Naive thymus-derived CD4-positive, alpha-beta T cell (primary cell): ENCODE data around the gene LYG1. TPM values are rescaled to one million over a fixed set of nuclear protein-coding genes. Genes with fewer than 3 reads are reported as not detected.
A peak's percentile ranks its signal among the peaks of the same experiment; 100 is the strongest.
"Not testable (repeated sequence)": the region's sequence is repeated elsewhere in the genome, so short reads cannot be mapped to it uniquely, and the experiment has no call there.

Experiments
- ATAC-seq: fragments of 150-1000 bp; cut with Tn5 transposase; 2 replicates; pipeline ENCODE4 v1.10.0; 2021; ENCODE audit warnings: mild to moderate bottlenecking, moderate library complexity
- CTCF ChIA-PET: fragments of 350-600 bp; sonication (Branson Sonifier 250); formaldehyde crosslinking; loops from one replicate; lab custom pipeline; 2021; ENCODE audit warnings: antibody characterized with exemption; lab: Charles Lee
- POLR2A ChIA-PET: fragments of 350-600 bp; sonication (Branson Sonifier 250); formaldehyde crosslinking; loops from one replicate; lab custom pipeline; 2021; ENCODE audit warnings: antibody characterized with exemption, inconsistent platforms; lab: Charles Lee
- DNase-seq, 9 donors: peaks; one replicate each; pipeline versions ENCODE4 v3.0.0 to v3.0.0-alpha.2; 2020 to 2022; ENCODE audit warnings: mixed read lengths in 1 of 9
- H3K27ac ChIP-seq: one replicate; pipeline ENCODE4 v1.7.0; 2013; ENCODE audit warnings: mild to moderate bottlenecking, low read depth, low read length, moderate library complexity
- H3K27me3 ChIP-seq, 2 donors: one replicate each; pipeline ENCODE4 v1.7.0; 2013; ENCODE audit warnings: low read length in 2 of 2, mild to moderate bottlenecking in 2 of 2, moderate library complexity in 2 of 2; ENCODE audit not compliant: control insufficient read depth in 2 of 2, insufficient read depth in 2 of 2
- H3K36me3 ChIP-seq, 3 experiments: 1 replicate in 2 of 3; 2 replicates in 1 of 3; pipeline ENCODE4 v1.7.0; 2013; ENCODE audit warnings: low read length in 3 of 3, mild to moderate bottlenecking in 3 of 3, moderate library complexity in 1 of 3; ENCODE audit not compliant: insufficient read depth in 3 of 3, control insufficient read depth in 2 of 3
- H3K4me1 ChIP-seq, 2 donors: one replicate each; pipeline ENCODE4 v1.7.0; 2013; ENCODE audit warnings: low read length in 2 of 2, mild to moderate bottlenecking in 2 of 2, moderate library complexity in 1 of 2; ENCODE audit not compliant: control insufficient read depth in 2 of 2, insufficient read depth in 2 of 2
- H3K4me3 ChIP-seq: 2 replicates; pipeline ENCODE4 v1.7.0; 2013; ENCODE audit warnings: mild to moderate bottlenecking, low read length
- H3K9me3 ChIP-seq, 3 experiments: 1 replicate in 2 of 3; 2 replicates in 1 of 3; pipeline ENCODE4 v1.7.0; 2013; ENCODE audit warnings: low read length in 3 of 3; ENCODE audit not compliant: control insufficient read depth in 2 of 3
- H3K27ac Mint-ChIP-seq, 9 donors: one replicate each; pipeline ENCODE4 v1.8.0; 2020 to 2022; ENCODE audit warnings: mixed read lengths in 9 of 9, mild to moderate bottlenecking in 8 of 9, moderate library complexity in 5 of 9, inconsistent platforms in 2 of 9
- H3K27me3 Mint-ChIP-seq, 5 donors: one replicate each; pipeline ENCODE4 v1.8.0; 2021 to 2022; ENCODE audit warnings: mixed read lengths in 5 of 5, mild to moderate bottlenecking in 1 of 5
- H3K36me3 Mint-ChIP-seq, 5 donors: one replicate each; pipeline ENCODE4 v1.8.0; 2020 to 2022; ENCODE audit warnings: mixed read lengths in 5 of 5, mild to moderate bottlenecking in 3 of 5, inconsistent platforms in 1 of 5
- H3K4me1 Mint-ChIP-seq, 7 donors: one replicate each; pipeline ENCODE4 v1.8.0; 2020 to 2022; ENCODE audit warnings: mixed read lengths in 7 of 7, mild to moderate bottlenecking in 3 of 7, inconsistent platforms in 1 of 7
- H3K4me3 Mint-ChIP-seq, 10 donors: one replicate each; pipeline ENCODE4 v1.8.0; 2020 to 2022; ENCODE audit warnings: mild to moderate bottlenecking in 10 of 10, mixed read lengths in 10 of 10, moderate library complexity in 6 of 10, inconsistent platforms in 2 of 10
- H3K9me3 Mint-ChIP-seq, 11 donors: one replicate each; pipeline ENCODE4 v1.8.0; 2020 to 2022; ENCODE audit warnings: mixed read lengths in 11 of 11, mild to moderate bottlenecking in 4 of 11, inconsistent platforms in 1 of 11, moderate library complexity in 1 of 11
- intact Hi-C, 2 donors: fragments of 100-400 bp; cut with micrococcal nuclease; formaldehyde crosslinking; loops; one replicate each; pipeline ENCODE4 v1.15.1; 2023
- polyA plus RNA-seq, 2 donors: library from polyadenylated mRNA; unstranded; fragments of 300-500 nt; fragmentation: Illumina TruSeq; gene quantifications; one replicate each; pipeline ENCODE4 v1.2.3, GENCODE V29; 2021
- total RNA-seq, 6 experiments: library from RNA in 5 of 6; stranded (reverse) in 5 of 6; gene quantifications; 1 replicate in 5 of 6; 2 replicates in 1 of 6; pipeline ENCODE4 v1.2.3 and lab custom pipeline; 2021 to 2026

Gene LYG1
- 1 to 10 TPM; 1.0 to 3.6 (median 3.0) TPM for total RNA-seq
- under 1 TPM in 1 of 2 donors, not detected in 1; 0.56 TPM for polyA plus RNA-seq
- 3.0 reads per million, percentile 16 among the genes with 10 or more reads in this experiment for total RNA-seq (lab: John Stamatoyannopoulos, UW)

- CTCF ChIA-PET, H3K27me3 ChIP-seq, ATAC-seq, H3K27ac Mint-ChIP-seq, H3K9me3 Mint-ChIP-seq, H3K9me3 ChIP-seq, intact Hi-C loops, H3K4me1 Mint-ChIP-seq, DNase-seq, H3K4me3 ChIP-seq, H3K4me3 Mint-ChIP-seq, H3K27me3 Mint-ChIP-seq, H3K27ac ChIP-seq, POLR2A ChIA-PET, H3K4me1 ChIP-seq: not testable (repeated sequence)
- peaks cover 4 to 64% (median 37%) of the 10 kb centered on the region in 5 donors for H3K36me3 Mint-ChIP-seq
- H3K36me3 ChIP-seq: peaks cover 0 to 14% (median 0%) of the 10 kb centered on the region in 3 experiments
Observed at GRCh38 chr2:99301097-99301496, at the start of gene LYG1. LYG1 (minus strand) TSS chr2:99301197; CDS start chr2:99295670, 5,527 bp downstream.

- H3K9me3 ChIP-seq: no peaks in the 10 kb centered on the region
Observed at GRCh38 chr2:99350194-99350593, 49.2 kb upstream of the LYG1 start.

GRCh38 chr2:99348173-99348572, 47.2 kb upstream of the LYG1 start:
- ChIA-PET CTCF (interaction anchor here (1.2 kb wide), 1 partner anchor 11 kb away, joined by 6 read pairs; the partner anchor contains the start of gene EIF5B), POLR2A (interaction anchor here (1.7 kb wide), 1 partner anchor 10 kb away, joined by 7 read pairs; the partner anchor contains the start of gene EIF5B)
- H3K4me3 ChIP-seq: no peak overlapping the region
- H3K9me3 Mint-ChIP-seq: no peaks in the 10 kb centered on the region
- peak; percentile 65 for ATAC-seq
- peak overlapping the region; percentile 22 for H3K27ac ChIP-seq
- peaks cover 8 to 19% of the 10 kb centered on the region in 2 donors for H3K4me1 ChIP-seq
- DNase-seq: peak in 1 of 9 donors; percentile 7
- peaks cover 44 to 81% (median 71%) of the 10 kb centered on the region in 7 donors for H3K4me1 Mint-ChIP-seq
- H3K9me3 ChIP-seq: no peaks in the 10 kb centered on the region
- peak overlapping the region in 8 of 9 donors; percentile 36 to 81 (median 66) for H3K27ac Mint-ChIP-seq
- peaks cover 0 to 4% (median 0%) of the 10 kb centered on the region in 5 donors for H3K36me3 Mint-ChIP-seq
- H3K36me3 ChIP-seq: no peaks in the 10 kb centered on the region
- H3K27me3 Mint-ChIP-seq: no peaks in the 10 kb centered on the region
- no peaks in the 10 kb centered on the region for H3K27me3 ChIP-seq
- peak overlapping the region in 8 of 10 donors; percentile 1 to 49 (median 28) for H3K4me3 Mint-ChIP-seq
- intact Hi-C loops: loop anchor here in 1 of 2 donors (1.0 kb wide), 1 partner anchor 10 kb away; no protein-coding TSS in a partner anchor

More at GRCh38 chr2:99350194-99350593, 49.2 kb upstream of the LYG1 start:
- Mint-ChIP-seq H3K4me1 (peaks cover 43 to 82% (median 75%) of the 10 kb centered on the region in 7 donors), H3K27ac (peak overlapping the region in 1 of 9 donors; percentile 3), H3K9me3 (no peaks in the 10 kb centered on the region), H3K36me3 (peaks cover 0 to 11% (median 1%) of the 10 kb centered on the region in 5 donors), H3K4me3 (peak overlapping the region in 6 of 10 donors; percentile 3 to 31 (median 6)), H3K27me3 (no peaks in the 10 kb centered on the region)
- ATAC-seq (no peak), DNase-seq (no peak)
- H3K36me3 ChIP-seq: no peaks in the 10 kb centered on the region
- ChIA-PET POLR2A (no interaction called here), CTCF (no interaction called here)
- no peak overlapping the region for H3K4me3 ChIP-seq
- H3K27ac ChIP-seq: no peak overlapping the region
- no peaks in the 10 kb centered on the region for H3K27me3 ChIP-seq
- peaks cover 8 to 19% of the 10 kb centered on the region in 2 donors for H3K4me1 ChIP-seq
- intact Hi-C loops: no loop called here

GRCh38 chr2:99346218-99346617, 45.2 kb upstream of the LYG1 start:
- Mint-ChIP-seq H3K27ac (no peak overlapping the region), H3K4me3 (no peak overlapping the region), H3K9me3 (no peaks in the 10 kb centered on the region), H3K4me1 (peaks cover 49 to 84% (median 76%) of the 10 kb centered on the region in 7 donors), H3K36me3 (peaks cover 0 to 4% (median 0%) of the 10 kb centered on the region in 5 donors), H3K27me3 (no peaks in the 10 kb centered on the region)
- POLR2A ChIA-PET: no interaction called here
- DNase-seq (no peak), ATAC-seq (no peak)
- no peak overlapping the region for H3K4me3 ChIP-seq
- no peaks in the 10 kb centered on the region for H3K9me3 ChIP-seq
- no peaks in the 10 kb centered on the region for H3K36me3 ChIP-seq
- H3K4me1 ChIP-seq: peaks cover 8 to 19% of the 10 kb centered on the region in 2 donors
- intact Hi-C loops: no loop called here
- no peaks in the 10 kb centered on the region for H3K27me3 ChIP-seq
- CTCF ChIA-PET: interaction anchor here (1.0 kb wide), 1 partner anchor 10 kb away, joined by 3 read pairs; no protein-coding TSS in a partner anchor
- H3K27ac ChIP-seq: no peak overlapping the region

- ATAC-seq, H3K4me3 ChIP-seq, H3K4me3 Mint-ChIP-seq, H3K27me3 ChIP-seq, H3K36me3 ChIP-seq, H3K9me3 Mint-ChIP-seq, H3K27me3 Mint-ChIP-seq, H3K27ac Mint-ChIP-seq, H3K27ac ChIP-seq, POLR2A ChIA-PET, H3K9me3 ChIP-seq, H3K36me3 Mint-ChIP-seq, DNase-seq, intact Hi-C loops: not testable (repeated sequence)
- CTCF ChIA-PET: interaction anchor here (1.0 kb wide), 1 partner anchor 9 kb away, joined by 3 read pairs; no protein-coding TSS in a partner anchor
- peaks cover 45 to 83% (median 76%) of the 10 kb centered on the region in 7 donors for H3K4me1 Mint-ChIP-seq
- H3K4me1 ChIP-seq: peaks cover 8 to 17% of the 10 kb centered on the region in 2 donors
Observed at GRCh38 chr2:99345446-99345845, 44.4 kb upstream of the LYG1 start.

- no peak overlapping the region for H3K27ac Mint-ChIP-seq
- no peaks in the 10 kb centered on the region for H3K27me3 Mint-ChIP-seq
- H3K4me3 ChIP-seq: no peak overlapping the region
- H3K27ac ChIP-seq: no peak overlapping the region
- intact Hi-C loops: no loop called here
- ChIA-PET POLR2A (no interaction called here), CTCF (no interaction called here)
- H3K27me3 ChIP-seq: no peaks in the 10 kb centered on the region
- peaks cover 0 to 4% (median 0%) of the 10 kb centered on the region in 5 donors for H3K36me3 Mint-ChIP-seq
- ATAC-seq: no peak
- H3K4me3 Mint-ChIP-seq: no peak overlapping the region
- peaks cover 29 to 69% (median 55%) of the 10 kb centered on the region in 7 donors for H3K4me1 Mint-ChIP-seq
- H3K36me3 ChIP-seq: peaks cover 0 to 3% (median 0%) of the 10 kb centered on the region in 3 experiments
- no peaks in the 10 kb centered on the region for H3K9me3 ChIP-seq
- no peak for DNase-seq
- H3K9me3 Mint-ChIP-seq: no peaks in the 10 kb centered on the region
- H3K4me1 ChIP-seq: peaks cover 8 to 9% of the 10 kb centered on the region in 2 donors
Observed at GRCh38 chr2:99342536-99342935, 41.5 kb upstream of the LYG1 start.
